RWPE1 (cell line): ENCODE measurements around the gene ADAMTSL3.

Experiments
- CTCF ChIA-PET: fragments of 350-600 bp; sonication (Branson Sonifier 250); formaldehyde crosslinking; extraction: SDS; loops from one replicate; lab custom pipeline; 2021; lab: Yijun Ruan, JAX
- POLR2A ChIA-PET: fragments of 400-600 bp; formaldehyde crosslinking; extraction: SDS; loops from one replicate; lab custom pipeline; 2020; ENCODE audit warnings: antibody characterized with exemption; ENCODE audit not compliant: low non-redundant PET; lab: Yijun Ruan, JAX
- DNase-seq: peaks from one replicate; pipeline ENCODE4 v3.0.0; 2012; ENCODE audit warnings: low spot score
- H3K27ac ChIP-seq: fragments of 450-650 bp; 2 replicates; pipeline ENCODE4 v1.5.1; 2017
- TF ChIP-seq, protein P1 (sequence below): fragments of 450-650 bp; conservative IDR thresholded peaks from 2 replicates; pipeline ENCODE4 v1.5.1; 2017; ENCODE audit warnings: low read depth, mild to moderate bottlenecking

ADAMTSL3 gene

DNA sequence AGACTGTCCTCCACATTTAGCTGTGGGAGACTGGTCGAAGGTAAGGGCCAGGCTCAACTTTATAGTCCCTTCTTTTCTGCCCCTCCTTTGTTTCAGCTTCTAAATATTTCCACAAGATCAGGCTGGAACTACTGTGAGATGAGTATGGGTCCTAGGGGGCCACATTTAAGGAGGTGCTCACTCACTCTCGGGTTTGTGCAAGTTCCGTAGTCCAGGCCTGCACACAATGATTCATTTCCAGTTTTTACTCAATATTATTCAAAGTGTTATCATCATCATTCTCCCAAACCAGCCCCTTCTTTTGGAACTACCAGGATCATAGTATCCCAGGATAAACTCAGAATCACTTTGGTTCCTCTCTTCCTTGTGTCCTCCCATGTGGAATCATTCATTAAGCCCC, 289.1 kb downstream of the ADAMTSL3 start:
- no peak for DNase-seq
- ChIA-PET POLR2A (no interaction called here), CTCF (interaction anchor here (0.6 to 0.8 kb wide), 3 partner anchors 42 to 142 kb away, joined by 3 to 4 read pairs (median 4); no protein-coding TSS in a partner anchor)
- TF ChIP-seq, protein P1, sequence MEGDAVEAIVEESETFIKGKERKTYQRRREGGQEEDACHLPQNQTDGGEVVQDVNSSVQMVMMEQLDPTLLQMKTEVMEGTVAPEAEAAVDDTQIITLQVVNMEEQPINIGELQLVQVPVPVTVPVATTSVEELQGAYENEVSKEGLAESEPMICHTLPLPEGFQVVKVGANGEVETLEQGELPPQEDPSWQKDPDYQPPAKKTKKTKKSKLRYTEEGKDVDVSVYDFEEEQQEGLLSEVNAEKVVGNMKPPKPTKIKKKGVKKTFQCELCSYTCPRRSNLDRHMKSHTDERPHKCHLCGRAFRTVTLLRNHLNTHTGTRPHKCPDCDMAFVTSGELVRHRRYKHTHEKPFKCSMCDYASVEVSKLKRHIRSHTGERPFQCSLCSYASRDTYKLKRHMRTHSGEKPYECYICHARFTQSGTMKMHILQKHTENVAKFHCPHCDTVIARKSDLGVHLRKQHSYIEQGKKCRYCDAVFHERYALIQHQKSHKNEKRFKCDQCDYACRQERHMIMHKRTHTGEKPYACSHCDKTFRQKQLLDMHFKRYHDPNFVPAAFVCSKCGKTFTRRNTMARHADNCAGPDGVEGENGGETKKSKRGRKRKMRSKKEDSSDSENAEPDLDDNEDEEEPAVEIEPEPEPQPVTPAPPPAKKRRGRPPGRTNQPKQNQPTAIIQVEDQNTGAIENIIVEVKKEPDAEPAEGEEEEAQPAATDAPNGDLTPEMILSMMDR, result no peak
- peak overlapping the region; percentile 25; the same call in 1 of the 2 replicates for H3K27ac ChIP-seq

DNA sequence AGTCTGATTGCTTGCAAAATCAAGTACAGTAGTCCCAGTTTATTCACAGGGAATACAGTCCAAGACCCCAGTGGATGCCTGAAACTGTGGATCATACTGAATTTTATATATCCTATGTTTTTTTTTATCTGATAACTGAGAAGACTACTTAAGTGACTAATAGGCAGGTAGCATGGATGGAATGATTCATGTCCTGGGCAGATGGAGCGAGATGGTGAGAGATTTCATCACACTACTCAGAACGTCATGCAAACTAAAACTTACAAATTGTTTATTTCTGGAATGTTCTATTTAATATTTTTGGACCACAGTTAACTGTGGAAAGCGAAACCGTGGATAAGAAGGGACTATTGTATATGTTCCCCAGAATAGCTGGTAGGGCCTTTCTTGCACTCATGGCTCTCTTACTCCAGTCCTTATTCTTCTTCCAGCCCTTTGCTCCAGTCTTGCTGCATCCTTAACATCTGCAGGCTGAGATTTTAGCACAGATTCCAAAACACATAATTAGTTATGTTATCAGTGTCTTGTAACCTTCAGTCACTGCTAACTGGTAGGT, 290.0 kb downstream of the ADAMTSL3 start:
- ChIA-PET POLR2A (no interaction called here), CTCF (interaction anchor here (0.7 to 0.8 kb wide), 2 partner anchors 43 to 89 kb away, joined by 4 read pairs; no protein-coding TSS in a partner anchor)
- TF ChIP-seq, protein P1, result no peak
- DNase-seq, result peak; percentile 72
- no peak overlapping the region for H3K27ac ChIP-seq

DNA sequence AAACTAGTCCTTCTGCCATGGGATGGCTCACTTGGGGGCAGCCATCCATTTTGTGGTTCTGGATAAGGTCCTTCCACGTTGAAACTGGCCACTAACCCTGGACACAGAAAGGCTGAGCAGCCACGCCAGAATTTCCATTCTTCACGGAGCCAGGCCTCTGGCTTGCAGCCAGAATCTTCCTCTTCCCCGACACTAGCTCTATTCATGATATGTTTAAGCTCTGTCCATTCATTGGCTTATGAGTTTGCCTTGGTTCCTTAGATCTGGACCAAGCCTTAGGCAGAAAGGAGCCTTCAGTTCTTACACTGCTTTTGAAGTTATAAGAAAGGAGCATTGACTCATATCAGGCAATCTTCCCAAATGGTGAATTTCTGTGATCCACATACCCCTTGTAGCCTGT, 293.2 kb downstream of the ADAMTSL3 start:
- no peak for DNase-seq
- POLR2A ChIA-PET, result no interaction called here
- CTCF ChIA-PET, result no interaction called here
- TF ChIP-seq, protein P1, result no peak
- no peak overlapping the region for H3K27ac ChIP-seq

DNA sequence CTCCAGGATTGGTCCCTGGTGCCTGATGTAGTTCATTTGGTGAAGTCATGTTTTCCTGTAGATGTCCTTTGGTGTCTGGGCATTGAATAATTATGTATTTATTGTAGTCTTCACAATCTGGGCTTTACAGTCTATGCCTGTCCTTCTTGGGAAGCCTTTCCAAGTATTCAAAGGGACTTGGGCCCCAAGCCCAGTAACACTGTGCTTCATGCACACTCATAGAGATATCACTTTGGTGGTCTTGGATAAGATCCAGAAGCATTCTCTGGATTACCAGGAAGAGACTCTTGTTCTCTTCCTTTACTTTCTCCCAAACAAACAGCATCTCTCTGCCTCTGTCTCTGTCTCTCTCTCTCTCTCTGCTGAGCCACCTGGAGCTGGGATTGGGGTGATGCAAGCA, 300.6 kb downstream of the ADAMTSL3 start:
- CTCF ChIA-PET, result no interaction called here
- peak overlapping the region; percentile 34 for H3K27ac ChIP-seq
- no peak for DNase-seq
- TF ChIP-seq, protein P1, result no peak
- POLR2A ChIA-PET, result no interaction called here

DNA sequence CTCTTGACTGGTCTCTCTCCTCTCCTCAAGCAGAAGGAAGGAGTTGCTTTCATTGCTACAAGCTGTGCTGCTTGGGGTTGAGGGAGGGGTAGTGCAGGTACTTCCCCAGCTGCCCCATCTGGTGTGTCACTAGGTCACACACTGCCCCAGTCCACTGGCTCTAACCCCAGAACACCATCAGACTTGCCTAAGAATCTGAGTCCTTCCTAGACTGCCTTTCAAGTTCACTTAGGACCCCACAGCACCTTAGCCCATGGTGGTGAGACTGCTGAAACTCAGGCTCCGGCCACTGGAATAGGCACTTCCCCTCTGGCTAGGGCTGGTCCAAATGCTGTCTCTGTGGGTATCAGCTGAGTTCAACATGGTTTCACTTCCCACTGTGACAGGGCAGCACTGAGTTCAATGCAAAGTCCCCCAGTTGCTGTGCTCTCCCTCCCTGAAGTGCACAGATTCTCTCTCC, 301.9 kb downstream of the ADAMTSL3 start:
- DNase-seq, result no peak
- TF ChIP-seq, protein P1, result no peak
- CTCF ChIA-PET, result no interaction called here
- no peak overlapping the region for H3K27ac ChIP-seq
- POLR2A ChIA-PET, result no interaction called here

DNA sequence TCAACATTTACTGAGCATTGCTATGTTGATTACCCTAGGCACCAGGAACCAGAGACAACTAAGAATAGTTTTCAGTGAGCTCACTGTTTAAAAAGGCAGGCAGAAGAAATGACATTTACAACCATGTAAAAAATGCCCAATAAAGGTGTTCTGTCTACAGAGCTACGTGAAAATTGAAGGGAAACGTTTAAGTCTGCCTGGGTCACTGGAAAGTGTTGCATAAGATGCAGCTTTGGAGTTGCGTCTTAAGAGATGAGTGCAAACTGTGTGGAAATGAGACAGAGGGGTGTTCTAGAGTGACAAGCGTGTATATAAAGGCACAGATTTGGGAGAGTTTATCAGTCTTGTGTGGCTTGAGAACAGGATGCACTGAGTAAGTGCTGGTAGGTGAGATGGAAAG, 303.0 kb downstream of the ADAMTSL3 start:
- POLR2A ChIA-PET, result interaction anchor here (0.7 kb wide), 1 partner anchor 323 kb away, joined by 3 read pairs; no protein-coding TSS in a partner anchor
- TF ChIP-seq, protein P1, result no peak
- no peak for DNase-seq
- H3K27ac ChIP-seq, result no peak overlapping the region
- CTCF ChIA-PET, result no interaction called here
